MM.1S (cell line): ENCODE data around the gene KIZ.

Experiments
- DNase-seq: peaks from one replicate; pipeline ENCODE4 v3.0.0-alpha.2; 2015
- H2AFZ ChIP-seq: fragments of 300-600 bp; sonication (generic); 2 replicates; pipeline ENCODE4 v1.6.0; 2016; ENCODE audit warnings: antibody characterized with exemption, low read length
- H3F3A ChIP-seq: fragments of 300-600 bp; sonication (generic); 2 replicates; pipeline ENCODE4 v1.6.1; 2016; ENCODE audit warnings: mild to moderate bottlenecking, antibody characterized with exemption, low read length, moderate library complexity, mixed read lengths; ENCODE audit not compliant: insufficient read depth
- H3K27ac ChIP-seq: fragments of 300-600 bp; sonication (generic); 2 replicates; pipeline ENCODE4 v1.5.1; 2016; ENCODE audit warnings: mild to moderate bottlenecking, low read length
- H3K27me3 ChIP-seq: fragments of 300-600 bp; sonication (generic); replicated peaks from 2 replicates; pipeline ENCODE4 v1.6.0; 2016; ENCODE audit warnings: low read length; ENCODE audit not compliant: insufficient read depth
- H3K36me3 ChIP-seq: fragments of 300-600 bp; sonication (generic); replicated peaks from 2 replicates; pipeline ENCODE4 v1.6.1; 2016; ENCODE audit warnings: mild to moderate bottlenecking, low read length, mixed read lengths; ENCODE audit not compliant: insufficient read depth
- H3K4me1 ChIP-seq: fragments of 300-600 bp; sonication (generic); 2 replicates; pipeline ENCODE4 v1.6.1; 2016; ENCODE audit warnings: low read length, mixed read lengths
- H3K4me2 ChIP-seq: fragments of 300-600 bp; sonication (generic); 2 replicates; pipeline ENCODE4 v1.6.0; 2016; ENCODE audit warnings: low read depth, low read length
- H3K4me3 ChIP-seq: fragments of 300-600 bp; sonication (generic); 2 replicates; pipeline ENCODE4 v1.5.1; 2016; ENCODE audit warnings: low read length, mixed read lengths
- H3K79me2 ChIP-seq: fragments of 300-600 bp; sonication (generic); 2 replicates; pipeline ENCODE4 v1.6.1; 2016; ENCODE audit warnings: mixed run types, low read length, mixed read lengths
- H3K9ac ChIP-seq: fragments of 300-600 bp; sonication (generic); 2 replicates; pipeline ENCODE4 v1.6.1; 2016; ENCODE audit warnings: low read length, mixed read lengths
- H3K9me2 ChIP-seq: fragments of 300-600 bp; sonication (generic); replicated peaks from 2 replicates; pipeline ENCODE4 v1.6.1; 2016; ENCODE audit warnings: mild to moderate bottlenecking, low read length, mixed read lengths; ENCODE audit not compliant: insufficient read depth
- H3K9me3 ChIP-seq: fragments of 300-600 bp; sonication (generic); replicated peaks from 2 replicates; pipeline ENCODE4 v1.6.1; 2016; ENCODE audit warnings: mild to moderate bottlenecking, low read length, mixed read lengths; ENCODE audit not compliant: insufficient read depth
- H4K20me1 ChIP-seq: fragments of 300-600 bp; sonication (generic); 2 replicates; pipeline ENCODE4 v1.6.1; 2016; ENCODE audit warnings: mild to moderate bottlenecking, low read length, moderate library complexity, mixed read lengths; ENCODE audit not compliant: insufficient read depth
- CTCF ChIP-seq: fragments of 300-600 bp; sonication (generic); IDR thresholded peaks from 2 replicates; pipeline ENCODE4 v1.5.1; 2016; ENCODE audit warnings: antibody characterized with exemption, low read length, mixed read lengths
- EZH2 ChIP-seq: fragments of 300-600 bp; sonication (generic); optimal IDR thresholded peaks from 2 replicates; pipeline ENCODE3; 2017; ENCODE audit warnings: low read depth, mild to moderate bottlenecking, antibody characterized with exemption, low read length, mixed read lengths
- EZH2phosphoT487 ChIP-seq: fragments of 300-600 bp; sonication (generic); IDR thresholded peaks from 2 replicates; pipeline ENCODE4 v1.6.1; 2018; ENCODE audit warnings: antibody characterized with exemption, low read length

Gene KIZ

DNA sequence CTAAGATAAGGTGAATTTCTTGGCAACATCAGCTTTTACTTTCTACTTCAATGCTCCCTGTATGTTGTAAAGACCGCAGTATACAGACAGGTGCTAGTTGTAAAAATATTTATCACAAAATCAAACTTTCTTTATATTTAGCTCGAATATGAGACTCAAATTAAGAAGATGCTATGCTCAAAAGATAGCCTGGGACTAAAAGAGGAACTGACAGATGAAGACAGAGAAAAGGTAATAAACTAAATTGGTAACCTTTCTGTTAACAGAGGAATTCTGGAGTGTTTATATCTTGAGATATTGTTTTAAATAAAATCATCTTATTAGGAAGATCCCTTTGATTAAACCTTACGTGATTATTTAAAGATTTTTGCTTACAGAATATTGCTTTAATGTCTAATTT, 19.5 kb downstream of the KIZ start:
- Histone ChIP-seq H3K36me3 (no peaks in the 10 kb centered on the region), H3K79me2 (no peaks in the 10 kb centered on the region), H3K9me3 (no peaks in the 10 kb centered on the region), H3K9me2 (no peaks in the 10 kb centered on the region), H3K9ac (no peak overlapping the region), H3K4me1 (no peaks in the 10 kb centered on the region), H3K4me3 (no peak overlapping the region), H3F3A (no peaks in the 10 kb centered on the region), H3K4me2 (no peak overlapping the region), H4K20me1 (no peaks in the 10 kb centered on the region), H2AFZ (no peak overlapping the region), H3K27ac (no peak overlapping the region), H3K27me3 (no peaks in the 10 kb centered on the region)
- no peak for DNase-seq
- TF ChIP-seq CTCF (no peak), EZH2phosphoT487 (no peak), EZH2 (no peak)

- Histone ChIP-seq H4K20me1 (no peaks in the 10 kb centered on the region), H3K27ac (no peak overlapping the region), H3F3A (no peaks in the 10 kb centered on the region), H3K9me2 (no peaks in the 10 kb centered on the region), H2AFZ (no peak overlapping the region), H3K4me3 (no peak overlapping the region), H3K36me3 (no peaks in the 10 kb centered on the region), H3K9ac (no peak overlapping the region), H3K27me3 (no peaks in the 10 kb centered on the region), H3K9me3 (no peaks in the 10 kb centered on the region), H3K79me2 (no peaks in the 10 kb centered on the region), H3K4me2 (no peak overlapping the region), H3K4me1 (no peaks in the 10 kb centered on the region)
- TF ChIP-seq CTCF (no peak), EZH2 (no peak), EZH2phosphoT487 (no peak)
- no peak for DNase-seq
These were observed 20.3 kb downstream of the KIZ start for GRCh38 chr20:21146215-21146614.

DNA sequence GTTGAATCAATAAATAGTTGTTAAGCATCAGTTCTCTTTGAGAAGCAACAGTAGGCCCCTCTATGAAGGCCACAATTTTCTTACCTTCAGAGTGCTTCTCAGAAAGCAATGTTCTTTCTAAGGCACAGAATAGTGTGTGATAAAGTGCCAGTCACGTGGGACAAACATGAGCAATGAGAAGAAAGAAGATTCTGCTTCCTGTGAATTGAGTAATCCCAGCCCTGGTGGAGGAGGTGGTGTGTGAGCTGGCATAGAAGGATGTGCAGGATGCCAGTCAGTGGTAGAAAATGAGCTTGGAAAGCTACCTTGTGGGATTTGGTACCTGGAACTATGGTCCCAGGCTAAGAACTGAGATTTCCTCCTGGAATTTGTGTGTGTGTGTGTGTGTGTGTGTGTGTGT, 21.7 kb downstream of the KIZ start:
- Histone ChIP-seq H2AFZ (no peak overlapping the region), H3F3A (no peaks in the 10 kb centered on the region), H4K20me1 (no peaks in the 10 kb centered on the region), H3K4me1 (no peaks in the 10 kb centered on the region), H3K27me3 (no peaks in the 10 kb centered on the region), H3K36me3 (no peaks in the 10 kb centered on the region), H3K4me3 (no peak overlapping the region), H3K9me2 (no peaks in the 10 kb centered on the region), H3K9ac (no peak overlapping the region), H3K4me2 (no peak overlapping the region), H3K27ac (no peak overlapping the region), H3K9me3 (no peaks in the 10 kb centered on the region), H3K79me2 (no peaks in the 10 kb centered on the region)
- DNase-seq: no peak
- TF ChIP-seq EZH2phosphoT487: no peak
- no peak for TF ChIP-seq CTCF
- no peak for TF ChIP-seq EZH2
